ENCODE measurements around the gene SARDH.

- no peak for TF ChIP-seq CTCF (conservative IDR thresholded peaks at IDR 0.05)
- no peak for TF ChIP-seq EZH2 (IDR thresholded peaks at IDR 0.05; ENCODE audit: low read depth)
Observed at GRCh38 chr9:133772581-133772980, 34.4 kb upstream of the SARDH start.

Measured in PC-9 (cell line).